ENCODE results near the gene TMEM59. TPM values are rescaled to one million over a fixed set of nuclear protein-coding genes. Genes with fewer than 3 reads are reported as not detected.

TMEM59 gene
- total RNA-seq, 1 experiment from 2014 or later = 121 TPM

- ChIA-PET RAD21 (ENCODE audit: low non-redundant PET in 1 of 2, low total read pairs in 2 of 2, uncharacterized antibody in 2 of 2, unreplicated experiment in 2 of 2) (no interaction called here), CTCF (no interaction called here), POLR2A (no interaction called here)
- ATAC-seq = no peak
- no TSS peak for BruUV-seq (replicated peaks)
- H3K9me3 ChIP-seq (ENCODE audit: control insufficient read depth in 1 of 2, insufficient read depth in 1 of 2, low read depth in 1 of 2, low read length in 2 of 2) = no peaks in the 10 kb centered on the region
- H3K9ac ChIP-seq (ENCODE audit: low read length) = no peak overlapping the region
- H3K9me2 ChIP-seq (ENCODE audit: insufficient read depth) = no peaks in the 10 kb centered on the region
- no peak overlapping the region for H3K4me3 ChIP-seq (replicated peaks in 1 of 2; ENCODE audit: low read depth in 1 of 2, low read length in 2 of 2)
- H2AFZ ChIP-seq (ENCODE audit: low read depth, low read length, poor library complexity, severe bottlenecking) = no peak overlapping the region
- TF ChIP-seq JUND (IDR thresholded peaks at IDR 0.05) = no peak
- no peak for TF ChIP-seq CTCF (IDR thresholded peaks at IDR 0.05 in 2 of 3, conservative IDR thresholded peaks at IDR 0.05 in 1 of 3; ENCODE audit: borderline replicate concordance in 1 of 3, insufficient read depth in 1 of 3, low read depth in 2 of 3, low read length in 2 of 3)
- TF ChIP-seq CEBPB (IDR thresholded peaks at IDR 0.05; ENCODE audit: low read depth) = no peak
- TF ChIP-seq EZH2phosphoT487 (IDR thresholded peaks at IDR 0.05; ENCODE audit: borderline replicate concordance) = no peak
- no peak for TF ChIP-seq REST (IDR thresholded peaks at IDR 0.05; ENCODE audit: low read depth)
- no peak for TF ChIP-seq ELF1 (IDR thresholded peaks at IDR 0.05; ENCODE audit: borderline replicate concordance, low read depth)
- TF ChIP-seq MAX (IDR thresholded peaks at IDR 0.05) = no peak
- TF ChIP-seq SRF (IDR thresholded peaks at IDR 0.05; ENCODE audit: low read depth) = no peak
- no peak for TF ChIP-seq ATF3 (IDR thresholded peaks at IDR 0.05)
- no peak for TF ChIP-seq ZFX (IDR thresholded peaks at IDR 0.05)
- TF ChIP-seq CBX3 (IDR thresholded peaks at IDR 0.05; ENCODE audit: low read depth) = no peak
- no peak for TF ChIP-seq YY1 (IDR thresholded peaks at IDR 0.05; ENCODE audit: extremely low read depth, insufficient replicate concordance, low read depth, low read length)
- peaks cover 3% of the 10 kb centered on the region; the same call in 1 of the 2 replicates for H3K79me2 ChIP-seq (ENCODE audit: insufficient read depth, low read length)
- H3K4me1 ChIP-seq (ENCODE audit: control insufficient read depth in 1 of 2, insufficient read depth in 2 of 2, low read length in 2 of 2) = no peaks in the 10 kb centered on the region
- intact Hi-C loops (cut with micrococcal nuclease) = no loop called here
- H3K4me2 ChIP-seq (ENCODE audit: low read length) = no peak overlapping the region
- H4K20me1 ChIP-seq (ENCODE audit: insufficient read depth) = no peaks in the 10 kb centered on the region
- peaks cover 0 to 12% of the 10 kb centered on the region in 2 experiments; a peak in 2 of 4 replicates for H3K36me3 ChIP-seq (ENCODE audit: control insufficient read depth in 1 of 2, insufficient read depth in 2 of 2, low read length in 2 of 2)
- no peak overlapping the region for H3K27ac ChIP-seq (ENCODE audit: low read depth, low read length)
- no peaks in the 10 kb centered on the region for H3K27me3 ChIP-seq (ENCODE audit: insufficient read depth, low read length)
- no peak for DNase-seq (ENCODE audit: low read depth, low spot score)
These were observed 7.5 kb downstream of the TMEM59 start for GRCh38 chr1:54045496-54045895.
